GM18511 (cell line): ENCODE measurements around the gene CORO2B.
"Not testable (repeated sequence)": the region's sequence is repeated elsewhere in the genome, so short reads cannot be mapped to it uniquely, and the experiment has no call there.

ENCODE experiments used
- ATAC-seq: cut with Tn5 transposase; IDR thresholded peaks from one replicate; pipeline ENCODE4 v1.9.1; 2021; ENCODE audit warnings: mild to moderate bottlenecking, moderate library complexity; ENCODE audit not compliant: unreplicated experiment

The CORO2B gene

DNA sequence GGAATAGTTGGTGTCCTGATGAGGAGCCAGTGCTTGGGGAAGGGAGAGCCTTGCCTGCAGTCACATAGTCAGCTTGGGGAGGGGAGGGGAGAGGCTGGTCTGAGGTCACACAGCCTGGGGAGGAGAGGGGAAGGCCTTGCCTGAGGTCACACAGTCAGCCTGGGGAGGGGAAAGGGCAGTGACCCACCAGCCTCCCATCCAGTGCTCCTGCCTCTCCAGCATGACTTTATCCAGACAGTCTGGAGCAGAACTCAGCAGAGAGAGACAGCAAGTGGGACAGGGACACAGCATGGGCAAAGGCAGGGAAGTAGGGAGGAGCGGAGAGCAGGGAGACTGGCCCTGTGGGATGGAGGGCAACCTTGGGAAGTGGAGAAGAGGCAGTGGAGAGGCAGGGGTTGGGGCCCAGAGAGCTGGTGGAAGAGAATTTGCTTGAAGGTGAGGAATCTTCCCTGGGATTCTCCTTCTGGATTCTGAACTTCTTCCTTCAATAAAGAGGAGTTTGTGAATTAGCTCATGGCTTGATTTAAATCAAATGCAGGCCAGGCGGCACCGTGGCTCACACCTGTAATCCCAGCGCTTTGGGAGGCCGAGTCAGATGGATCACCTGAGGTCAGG, 64.5 kb downstream of the CORO2B start:
- no peak for ATAC-seq

DNA sequence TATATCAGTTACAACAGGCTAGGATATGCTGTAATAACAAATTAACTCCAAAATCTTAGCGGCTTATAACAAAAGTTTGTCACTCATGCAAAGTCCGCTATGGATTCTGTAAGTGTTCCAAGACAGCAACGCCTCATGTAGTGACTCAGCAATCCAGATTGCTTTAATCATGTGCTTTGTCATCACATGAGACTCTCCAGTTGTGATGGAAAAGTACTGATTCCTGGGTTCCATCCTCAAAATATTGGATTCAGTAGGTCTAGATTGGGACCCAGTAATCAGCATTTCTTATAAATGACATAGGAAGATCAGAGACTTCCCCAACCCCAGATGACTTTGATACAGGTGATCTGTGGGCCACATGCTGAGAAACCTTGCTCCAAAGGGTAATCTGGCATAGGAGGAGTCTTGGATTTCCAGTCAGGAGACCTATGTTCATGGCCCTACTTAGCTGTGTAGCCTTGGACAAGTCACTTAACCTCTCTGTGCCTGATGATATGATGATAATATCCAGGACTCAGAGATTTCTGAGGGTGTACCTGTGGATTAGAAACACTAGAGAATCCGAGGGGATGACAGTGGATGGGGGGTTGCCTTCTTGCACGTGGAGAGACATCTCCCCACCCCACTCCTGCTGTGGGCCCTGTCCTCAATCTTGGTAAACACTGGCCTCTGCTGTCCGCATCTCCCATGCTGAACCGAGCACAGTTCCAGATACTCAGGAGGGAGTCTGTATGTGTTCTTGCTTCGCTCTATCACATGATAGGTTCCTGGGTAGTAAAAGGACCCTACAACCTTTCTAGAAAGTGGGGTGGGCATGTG, 65.5 kb downstream of the CORO2B start:
- no peak for ATAC-seq

DNA sequence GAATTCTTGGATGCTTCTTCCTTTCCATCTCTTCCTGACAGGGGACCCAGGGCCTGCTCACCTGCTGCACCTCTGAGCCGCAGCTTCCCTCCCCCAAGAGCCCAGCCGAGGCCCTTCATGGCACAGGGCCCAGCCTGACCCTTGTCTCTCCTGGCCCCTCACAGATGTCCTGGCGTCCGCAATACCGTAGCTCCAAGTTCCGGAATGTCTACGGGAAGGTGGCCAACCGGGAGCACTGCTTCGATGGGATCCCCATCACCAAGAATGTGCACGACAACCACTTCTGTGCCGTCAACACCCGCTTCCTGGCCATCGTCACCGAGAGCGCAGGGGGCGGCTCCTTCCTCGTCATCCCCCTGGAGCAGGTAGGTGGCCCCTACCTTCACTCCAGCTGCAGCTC, 66.2 kb downstream of the CORO2B start:
- no peak for ATAC-seq

DNA sequence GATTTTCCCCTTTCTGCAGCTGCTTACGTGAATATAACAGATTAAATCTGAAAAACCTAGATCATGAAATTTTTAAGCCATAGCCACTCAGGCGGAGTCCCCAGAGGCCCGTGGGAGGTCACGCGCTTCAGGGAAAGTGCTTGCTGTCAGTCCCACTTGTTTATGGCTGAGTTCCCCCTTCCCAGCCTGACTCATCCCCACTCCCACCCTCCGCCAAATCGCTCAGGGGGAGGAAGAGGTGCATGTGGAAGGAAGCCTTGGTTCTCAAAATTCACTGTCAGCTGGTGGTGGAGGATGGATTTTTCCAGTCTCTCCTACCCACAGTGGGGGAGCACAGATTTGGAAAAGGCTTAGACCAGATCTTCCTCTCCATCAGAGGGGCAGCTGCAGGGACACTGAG, 67.4 kb downstream of the CORO2B start:
- no peak for ATAC-seq

DNA sequence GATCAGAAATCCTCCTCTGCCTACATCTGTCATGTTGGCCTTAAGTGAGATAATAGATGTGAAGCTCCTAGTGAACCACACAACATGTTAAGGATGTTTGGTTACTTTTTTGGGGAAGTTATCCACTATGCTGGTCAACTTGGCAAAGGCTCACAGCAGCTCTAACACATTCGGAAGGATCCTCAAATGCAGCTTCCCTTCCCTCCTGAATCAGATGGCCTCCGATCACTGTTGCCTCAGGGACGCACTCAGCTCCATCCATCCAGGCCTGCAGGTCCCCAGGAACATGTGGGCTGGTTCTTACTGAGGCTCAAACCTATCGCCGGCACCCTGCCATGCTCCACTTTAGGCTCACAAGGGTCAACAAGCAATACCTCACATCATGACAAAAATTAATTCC, 67.9 kb downstream of the CORO2B start:
- ATAC-seq, result no peak

DNA sequence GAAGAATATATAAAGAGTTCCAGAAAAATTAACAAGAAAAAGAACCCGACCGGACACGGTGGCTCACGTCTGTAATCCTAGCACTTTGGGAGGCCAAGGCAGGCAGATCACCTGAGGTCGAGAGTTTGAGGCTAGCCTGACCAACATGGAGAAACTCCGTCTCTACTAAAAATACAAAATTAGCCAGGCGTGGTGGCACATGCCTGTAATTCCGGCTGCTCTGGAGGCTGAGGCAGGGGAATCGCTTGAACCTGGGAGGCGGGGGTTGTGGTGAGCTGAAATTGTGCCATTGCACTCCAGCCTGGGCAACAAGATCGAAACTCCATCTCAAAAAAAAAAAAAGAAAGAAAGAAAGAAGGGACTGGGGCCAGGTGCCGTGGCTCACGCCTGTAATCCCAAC, 68.6 kb downstream of the CORO2B start:
- not testable (repeated sequence) for ATAC-seq

DNA sequence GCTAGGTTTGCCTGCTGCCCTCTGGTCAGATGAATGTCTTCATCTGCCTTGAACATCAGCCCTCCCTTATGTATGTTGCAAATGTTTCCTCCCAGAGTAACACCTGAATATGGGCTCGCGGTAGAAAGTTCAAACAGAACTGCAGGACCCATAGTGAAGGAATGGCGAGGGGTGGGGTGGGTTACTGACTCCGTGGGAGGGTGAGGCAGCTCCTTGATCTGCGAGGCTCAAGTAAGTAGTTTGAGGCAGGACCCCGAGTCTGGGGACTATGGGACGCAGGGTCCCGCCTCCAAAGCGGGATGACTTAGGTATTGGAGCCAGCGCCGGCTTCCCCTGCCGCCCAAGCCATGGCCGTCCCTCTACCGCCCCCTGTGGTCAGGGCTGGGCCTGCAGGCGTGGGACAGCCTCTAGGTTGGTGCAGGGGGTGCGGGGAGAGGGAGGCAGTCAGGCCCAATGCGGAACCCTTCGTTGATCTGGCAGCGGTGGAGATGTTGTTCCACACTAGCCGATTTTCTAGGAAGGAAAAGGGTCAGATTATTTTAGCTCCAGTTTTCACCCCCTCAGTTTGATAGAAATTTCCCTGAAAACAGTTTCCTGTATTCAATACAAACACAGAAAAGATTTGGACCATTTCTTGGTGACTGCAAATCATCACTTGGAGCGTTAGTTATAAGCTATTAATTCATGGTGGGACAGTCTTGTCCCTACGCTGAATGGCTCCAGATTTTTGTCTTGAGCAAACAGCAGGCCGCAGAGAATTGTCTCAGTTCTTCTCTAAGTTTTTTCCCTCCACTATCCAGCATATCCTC, 72.3 kb downstream of the CORO2B start:
- ATAC-seq, result no peak

DNA sequence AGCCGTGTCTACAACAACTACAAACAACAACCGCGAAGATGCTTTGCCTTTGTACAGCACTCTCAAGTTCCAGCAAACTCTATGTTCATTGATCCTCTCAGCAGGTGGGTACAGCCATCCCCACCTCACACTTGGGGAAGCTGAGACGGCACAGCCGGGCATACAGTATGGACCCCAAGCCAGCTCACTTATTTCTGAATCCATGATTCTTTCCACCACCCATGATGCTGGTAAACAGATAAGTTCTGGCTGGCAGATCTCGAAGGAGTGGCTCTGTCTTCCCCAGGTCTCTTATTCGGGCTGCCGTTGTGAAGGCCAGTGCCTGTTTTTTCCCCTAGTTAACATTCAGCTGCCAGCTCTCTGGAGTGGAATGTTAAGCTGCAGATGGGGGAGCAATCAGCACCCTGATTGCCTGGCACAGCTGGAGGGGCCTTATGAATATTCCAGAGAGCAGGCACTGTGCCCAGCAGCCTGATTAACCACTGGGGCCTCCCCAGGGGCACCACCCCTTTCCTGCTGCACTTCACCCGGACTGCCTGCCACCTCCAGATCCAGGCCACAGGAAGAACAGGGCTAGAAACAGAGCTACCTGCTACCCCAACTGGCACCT, 73.2 kb downstream of the CORO2B start:
- ATAC-seq, result no peak

DNA sequence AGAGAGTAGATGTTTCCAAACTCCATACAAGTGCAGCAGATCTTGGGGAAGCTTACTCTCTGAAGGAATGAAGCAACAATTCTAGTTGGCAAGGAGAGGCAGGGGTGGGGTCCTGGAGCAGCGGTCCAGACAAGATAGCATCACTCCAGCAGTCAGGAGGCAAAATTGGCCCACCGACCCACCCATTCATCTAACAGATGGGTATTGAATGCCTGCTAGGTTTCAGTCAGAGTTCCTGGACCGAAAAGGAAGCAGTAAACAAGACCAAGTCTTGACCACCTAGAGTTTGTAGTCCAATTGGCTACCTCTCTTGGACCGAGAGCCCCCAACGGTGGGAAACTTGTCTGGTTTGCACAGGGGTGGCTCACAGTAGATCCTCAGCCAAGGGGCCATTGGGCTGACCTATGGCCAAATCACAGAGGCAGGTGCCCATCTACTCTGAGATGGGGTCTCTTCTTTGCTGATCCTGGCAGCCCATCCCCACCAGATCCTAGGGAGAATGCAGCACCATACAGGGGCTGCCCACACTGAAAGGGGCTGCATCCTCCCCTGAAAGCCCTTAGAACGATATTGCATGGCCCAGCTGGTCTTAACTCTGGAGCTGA, 74.3 kb downstream of the CORO2B start:
- ATAC-seq, result no peak

DNA sequence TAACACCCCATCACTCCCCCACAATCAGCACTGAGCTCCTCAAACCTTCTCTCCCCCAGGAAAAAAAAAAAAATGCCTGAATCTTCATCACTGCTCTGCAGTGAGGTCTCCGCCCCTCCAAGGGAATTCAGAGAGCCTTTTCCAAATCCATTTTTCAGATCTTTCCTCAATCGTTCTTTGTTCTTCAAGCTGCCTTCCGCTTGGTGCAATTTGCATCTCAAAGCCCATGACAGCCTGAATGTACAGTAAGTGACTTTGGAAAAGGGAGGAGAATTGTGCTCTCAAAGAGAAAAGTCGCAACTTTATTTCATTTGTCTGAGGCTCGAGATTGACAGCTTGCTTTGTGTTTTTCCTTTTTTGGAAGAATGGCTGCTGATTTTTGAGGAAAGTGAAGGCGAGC, 75.0 kb downstream of the CORO2B start:
- no peak for ATAC-seq

DNA sequence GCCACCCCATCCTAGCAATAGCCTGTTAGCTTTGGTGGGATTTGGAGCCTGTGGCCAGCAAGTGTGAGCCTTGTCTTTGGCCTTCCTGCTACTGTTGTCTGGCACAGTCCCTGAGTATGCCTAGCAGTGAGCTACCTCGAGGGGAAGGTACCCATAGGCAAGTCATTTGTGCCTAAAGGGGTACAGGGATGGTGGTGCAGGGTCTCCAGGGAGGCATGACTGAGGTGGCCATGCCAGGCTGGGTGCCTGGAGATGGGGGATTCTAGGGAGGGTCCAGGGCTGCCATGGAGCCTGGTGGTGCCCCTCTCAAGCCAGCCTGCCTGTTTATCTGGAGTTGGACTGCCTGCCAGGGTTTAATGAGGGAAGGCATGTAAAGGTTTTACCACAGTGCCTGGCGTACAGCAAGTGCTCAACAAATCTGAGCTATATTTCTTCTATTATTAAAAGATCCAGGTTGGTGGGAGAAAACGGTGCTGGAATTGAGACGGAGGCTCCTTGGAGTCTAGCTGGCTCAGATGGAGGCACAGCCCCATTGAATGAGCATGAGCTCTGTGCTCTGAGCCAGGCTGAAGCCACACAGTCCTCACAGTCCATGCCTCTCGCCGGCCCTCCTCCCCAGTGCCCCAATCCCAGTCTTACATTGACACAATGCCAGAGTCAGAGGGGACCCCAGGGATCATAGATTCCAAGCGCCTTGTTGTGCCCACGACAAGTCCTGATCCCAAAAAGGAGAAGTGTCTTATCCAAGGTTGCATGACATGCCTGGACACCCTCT, 76.2 kb downstream of the CORO2B start:
- ATAC-seq, result no peak

DNA sequence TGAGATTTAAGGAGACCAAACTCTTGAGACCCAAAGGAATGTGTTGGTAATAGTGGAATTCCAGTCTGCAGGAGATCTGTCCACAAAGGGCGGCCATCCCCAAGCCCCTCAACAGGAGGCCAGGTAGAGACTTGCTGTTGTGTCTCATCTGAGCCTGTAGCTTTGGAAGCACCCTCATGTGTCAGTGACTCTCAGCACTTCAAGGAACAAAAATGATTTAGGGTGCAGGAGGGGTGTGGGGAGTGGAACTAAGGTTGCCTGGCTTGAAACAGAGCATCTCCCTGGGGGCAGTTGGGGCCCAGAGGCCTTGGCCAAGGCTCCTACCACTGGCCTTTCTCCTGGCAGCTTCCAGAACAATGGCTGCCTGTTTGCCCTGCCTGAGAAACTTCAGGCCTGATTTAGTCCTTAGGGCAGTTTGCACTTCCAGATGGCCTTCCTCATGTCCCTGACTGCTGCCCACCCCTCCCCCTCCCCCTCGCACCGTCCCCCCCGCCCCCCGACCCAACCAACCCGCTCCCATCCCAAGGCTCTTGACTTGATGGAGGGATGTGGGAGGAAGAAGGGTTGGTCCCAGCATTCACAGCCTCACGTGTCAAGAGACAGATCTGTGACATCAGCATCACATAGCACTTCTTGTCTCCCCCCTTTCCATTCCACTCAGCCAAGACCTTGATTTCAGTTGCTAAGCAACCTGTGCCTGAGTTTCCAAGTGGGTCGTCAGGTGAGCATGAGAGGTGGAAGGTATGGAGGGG, 77.1 kb downstream of the CORO2B start:
- ATAC-seq, result no peak

DNA sequence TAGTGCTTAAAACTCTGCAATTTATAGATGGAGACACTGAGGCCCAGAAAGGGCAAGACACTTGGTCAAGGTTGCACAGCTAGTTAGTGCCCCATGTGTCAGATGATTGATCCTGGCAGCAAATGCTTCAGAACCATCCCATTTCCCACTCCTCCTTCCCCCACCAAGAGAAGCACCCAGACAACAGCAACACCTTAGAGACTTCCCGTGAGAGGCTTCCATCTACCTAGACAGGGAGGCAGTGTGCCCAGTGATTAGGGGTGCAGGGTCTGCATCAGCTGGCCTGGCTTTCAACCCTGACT, 77.6 kb downstream of the CORO2B start:
- no peak for ATAC-seq

DNA sequence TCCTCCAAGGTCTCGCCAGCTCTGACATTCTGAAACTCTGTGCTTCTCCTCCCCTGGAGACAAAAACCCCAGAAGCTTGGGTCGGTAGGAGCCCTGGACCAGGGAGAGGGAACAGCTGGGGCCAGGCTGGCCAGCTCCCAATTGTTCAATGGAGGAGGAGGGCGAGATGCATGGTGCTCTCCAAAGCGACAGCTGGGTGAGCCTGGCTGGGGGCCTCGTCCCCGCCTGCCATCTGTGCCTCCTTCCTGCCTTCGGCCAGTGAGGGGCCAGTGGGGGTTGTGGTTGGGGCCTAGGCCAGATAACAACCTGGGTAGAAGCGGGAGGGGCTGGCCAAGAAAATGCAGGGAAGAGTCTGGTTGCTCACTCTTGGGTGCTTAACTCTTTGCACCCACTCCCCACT, 79.4 kb downstream of the CORO2B start:
- no peak for ATAC-seq

DNA sequence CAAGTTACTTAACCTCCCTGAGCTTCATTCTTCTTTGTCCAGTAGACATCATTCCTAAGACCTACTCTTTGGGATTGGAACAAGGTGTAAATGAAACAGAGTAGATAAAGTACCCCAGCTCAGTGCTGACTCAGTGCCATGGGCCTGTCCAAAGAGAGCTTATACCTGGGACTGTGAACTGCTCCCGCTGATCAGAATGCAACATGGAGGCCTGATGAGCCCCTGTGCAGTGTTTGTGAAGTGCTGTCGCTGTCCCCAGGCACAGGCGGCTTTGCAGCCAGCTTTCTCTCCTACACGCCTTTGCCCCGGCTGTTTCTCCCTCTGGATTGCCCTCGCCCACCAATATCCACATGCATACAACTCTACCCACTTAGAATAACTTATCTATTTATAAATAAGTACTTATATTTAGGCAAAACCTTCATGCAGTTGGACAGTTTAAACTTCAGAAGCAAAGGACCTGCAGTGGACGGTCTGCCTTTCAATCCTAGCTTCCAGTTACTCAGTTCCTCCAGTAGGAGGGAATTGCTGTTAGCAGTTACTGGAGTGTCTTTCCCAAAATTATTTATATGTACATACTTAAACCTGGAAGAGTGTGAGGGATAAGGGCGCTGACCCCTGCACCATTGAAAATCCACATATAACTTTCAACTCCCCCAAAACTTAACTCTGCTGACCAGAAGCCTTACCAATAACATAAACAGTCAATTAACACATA, 80.0 kb downstream of the CORO2B start:
- no peak for ATAC-seq

DNA sequence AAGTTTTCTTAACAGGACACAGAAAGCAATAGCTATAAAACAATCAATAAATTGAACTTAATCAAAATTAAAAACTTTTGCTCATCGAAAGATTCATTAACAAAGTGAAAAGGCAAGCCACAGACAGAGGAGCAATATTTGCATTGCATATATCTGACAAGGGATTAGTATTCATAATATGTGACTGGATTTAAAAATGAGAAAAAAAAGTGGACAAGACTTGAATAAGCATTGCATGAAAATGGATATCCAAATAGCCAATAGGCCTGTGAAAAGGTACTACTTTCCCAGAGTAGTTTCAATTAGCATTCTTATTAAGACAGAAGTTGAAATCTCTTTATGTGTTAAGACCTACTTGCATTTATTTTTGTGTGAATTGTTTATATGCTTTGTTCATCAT, 84.7 kb downstream of the CORO2B start:
- ATAC-seq, result no peak

DNA sequence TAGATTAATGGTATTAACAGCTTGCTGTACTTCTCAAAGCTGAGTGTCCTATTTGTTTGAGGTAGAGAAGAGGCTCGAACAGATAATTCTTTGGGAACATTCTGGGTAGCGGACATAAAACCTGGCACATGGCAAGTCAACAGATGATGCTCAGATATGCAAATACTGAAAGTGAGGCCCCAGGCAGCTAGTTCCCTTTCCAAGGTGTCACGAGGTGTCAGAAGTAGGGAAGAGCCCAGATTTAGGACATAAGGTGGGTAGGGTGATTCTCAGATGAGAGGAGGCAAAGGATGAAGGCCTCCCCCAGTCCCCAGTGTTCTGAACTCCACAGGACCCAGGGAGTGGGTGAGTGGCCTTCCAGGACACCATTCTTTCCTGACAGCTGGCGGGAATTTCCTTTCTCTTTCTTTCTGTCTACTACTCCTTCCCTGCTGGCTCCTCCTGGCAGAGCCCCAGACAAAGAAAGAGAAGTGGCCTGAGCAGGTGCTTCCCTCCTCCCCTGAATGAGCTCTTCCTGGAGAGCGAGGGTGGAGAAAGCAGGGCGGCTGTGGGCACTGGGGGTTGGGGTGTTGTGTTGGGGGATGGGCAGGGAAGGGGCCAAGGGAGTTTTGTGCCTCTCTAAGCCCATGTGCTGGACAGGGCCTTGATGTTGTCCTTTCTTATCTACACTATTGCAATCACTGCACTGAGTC, 87.5 kb downstream of the CORO2B start:
- ATAC-seq, result no peak

DNA sequence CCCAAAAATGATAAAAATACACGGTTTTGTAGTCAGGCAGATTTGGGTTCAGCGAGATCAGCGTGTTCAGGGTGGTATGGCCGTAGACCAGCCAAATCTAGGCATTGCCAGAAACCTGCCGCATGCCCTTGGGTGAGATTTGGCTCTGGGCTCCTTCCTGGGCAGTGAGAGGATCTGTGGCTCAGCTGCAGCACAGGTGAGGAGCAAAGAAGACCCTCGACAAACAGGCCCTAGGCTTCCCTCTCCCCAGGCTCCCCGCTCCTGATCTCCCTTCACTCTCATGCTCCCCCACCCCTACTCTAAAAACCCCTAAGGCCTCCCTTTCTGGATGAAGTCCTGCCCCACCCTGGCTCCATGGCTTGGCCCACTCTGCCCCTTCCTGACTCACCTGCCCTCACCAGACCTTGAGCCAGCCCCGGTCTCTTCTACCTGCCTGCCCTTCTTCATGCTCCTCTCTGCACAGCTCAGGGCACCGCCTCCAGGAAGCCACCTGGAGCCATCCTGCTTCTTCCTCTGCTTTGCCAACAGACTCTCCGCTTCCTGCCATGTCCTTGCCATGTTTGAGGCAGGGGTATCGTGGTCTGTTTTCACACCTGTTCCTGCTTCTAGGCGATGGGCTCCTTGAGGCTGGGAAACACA, 88.1 kb downstream of the CORO2B start:
- ATAC-seq, result no peak
